CD4-positive, alpha-beta T cell treated with Interleukin-17A for 4 hours (primary cell): ENCODE results near the gene GALNT14.

Source experiments
- DNase-seq: peaks from one replicate; pipeline ENCODE4 v3.0.0-alpha.2; 2020; ENCODE audit warnings: mixed read lengths

GALNT14 gene

DNA sequence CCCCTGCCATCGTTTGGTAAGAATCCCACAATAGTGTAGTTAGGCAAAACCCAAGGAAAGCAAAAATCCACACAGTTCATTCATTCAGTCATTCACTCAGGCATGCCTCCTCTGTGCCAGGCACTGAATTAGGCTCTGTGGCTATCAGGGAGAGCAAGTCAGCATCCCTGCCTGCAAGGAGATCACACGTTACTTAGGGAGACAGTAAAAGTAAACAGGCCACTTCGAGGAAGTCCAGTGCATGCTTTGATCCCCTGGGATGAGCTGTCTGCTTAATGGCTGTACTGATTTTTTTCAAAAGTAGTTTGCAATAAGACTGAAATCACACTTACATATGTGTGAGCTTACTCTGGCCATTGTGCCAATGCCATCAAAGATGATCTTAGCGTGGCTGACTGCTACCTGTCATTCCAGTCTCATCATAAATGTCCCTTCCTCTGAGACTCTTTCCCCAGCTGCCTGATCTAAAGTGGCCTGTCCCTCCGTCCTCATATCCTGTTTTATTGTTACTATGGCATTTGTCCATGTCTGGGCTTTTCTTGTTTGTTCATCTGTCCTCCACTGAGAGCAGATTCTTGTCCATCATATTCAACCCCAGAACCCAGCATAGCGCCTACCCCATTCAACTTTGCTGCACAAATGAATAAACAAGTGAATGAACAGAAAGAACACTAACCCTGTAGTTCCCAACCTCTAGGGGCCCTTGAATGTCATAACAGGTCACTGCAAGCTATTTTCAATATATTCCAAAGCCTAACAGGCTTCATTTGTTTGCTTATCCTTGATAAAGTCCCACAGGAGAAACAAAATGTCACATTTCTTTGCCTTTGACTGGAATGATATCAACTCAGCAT is 84.1 kb downstream of the GALNT14 start:
- DNase-seq = no peak

DNA sequence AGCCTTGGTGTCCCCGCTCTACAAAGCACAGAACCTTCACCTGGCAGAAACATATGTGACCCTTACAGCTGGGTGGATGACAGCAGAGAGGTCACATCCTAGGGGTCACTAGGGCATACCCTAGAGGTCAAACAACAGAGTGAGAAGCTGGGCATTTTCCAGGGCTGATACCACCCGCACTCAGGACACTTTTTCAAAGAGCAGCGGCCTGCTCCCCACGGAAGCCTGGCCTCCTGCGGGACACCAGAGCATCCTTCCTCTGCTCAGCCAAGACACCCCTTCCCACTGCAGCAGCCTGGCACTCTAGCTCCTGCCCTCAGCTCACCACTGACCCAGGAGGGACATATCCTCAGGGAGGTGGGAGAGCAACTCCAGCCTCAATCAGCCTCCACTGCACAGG is 86.0 kb downstream of the GALNT14 start:
- no peak for DNase-seq

DNA sequence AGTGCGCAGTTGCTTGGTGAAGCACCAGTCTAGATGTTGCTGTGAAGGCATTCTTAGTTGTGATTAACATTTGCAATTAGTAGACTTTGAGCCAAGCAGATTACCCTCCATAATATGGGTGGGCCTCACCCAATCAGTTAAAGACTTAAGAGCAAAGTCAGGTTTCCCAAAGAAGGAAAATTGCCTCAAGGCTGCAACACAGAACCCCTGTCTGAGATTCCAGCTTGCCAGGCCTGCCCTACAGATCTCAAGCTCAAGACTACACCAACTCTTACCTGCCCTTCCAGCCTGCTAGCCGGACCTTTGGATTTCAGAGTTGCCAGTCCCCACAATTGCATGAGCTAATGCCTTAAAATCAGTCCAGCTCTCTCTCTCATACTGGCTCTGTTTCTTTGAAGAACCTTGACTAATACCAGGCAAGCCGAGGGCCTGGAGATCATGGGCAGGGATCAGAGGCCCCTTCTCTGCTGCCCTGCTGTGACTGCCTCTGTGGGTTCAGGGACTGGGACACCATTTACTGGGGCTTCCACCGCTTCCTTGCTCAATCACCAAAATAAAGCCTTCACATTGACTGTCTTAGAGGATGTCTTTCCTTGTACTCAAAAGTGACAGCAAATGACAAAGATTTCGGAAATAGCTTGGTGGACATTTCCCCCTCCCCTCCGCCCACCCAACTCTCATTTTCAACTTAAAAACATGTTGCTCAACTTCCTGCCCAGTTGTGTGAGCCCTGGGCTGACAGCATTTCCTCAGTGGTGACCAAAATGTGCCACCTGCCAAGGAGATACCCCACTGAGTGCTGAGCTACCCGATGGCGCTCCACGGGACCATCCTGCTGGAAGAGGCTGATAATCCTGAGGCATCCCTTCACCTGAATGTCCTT is 86.7 kb downstream of the GALNT14 start:
- no peak for DNase-seq

DNA sequence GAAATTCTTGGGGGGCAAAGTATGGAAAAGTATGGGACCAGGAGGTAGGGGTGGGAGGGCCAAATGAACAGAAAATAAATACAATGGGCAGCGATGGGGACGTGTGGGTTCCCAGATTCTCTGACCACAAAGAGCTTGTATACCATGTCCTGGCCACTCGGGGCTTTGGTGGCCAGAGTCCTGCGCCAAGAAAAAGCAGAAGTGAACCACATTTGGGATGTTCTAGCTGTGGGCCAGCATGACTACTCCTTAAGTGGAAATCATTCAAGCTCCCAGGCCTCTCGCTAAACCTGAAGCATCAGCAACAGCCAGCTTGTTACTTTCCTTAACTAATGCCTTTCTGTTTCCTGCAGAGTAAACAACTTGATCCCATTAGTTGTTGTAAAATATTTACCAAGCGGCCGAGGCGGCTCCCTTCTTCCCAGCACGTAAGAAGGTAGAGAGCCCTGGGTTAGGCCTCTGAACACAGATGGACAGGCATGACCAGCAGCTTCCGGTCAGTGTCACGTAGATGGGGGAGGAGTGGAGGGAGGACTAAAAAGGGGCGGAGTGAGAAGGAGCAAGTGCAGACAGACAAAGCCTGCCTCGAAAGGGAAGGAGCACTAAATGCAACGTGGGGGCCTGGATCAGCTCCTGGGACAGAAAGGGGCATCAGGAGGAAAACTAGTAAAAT is 88.2 kb downstream of the GALNT14 start:
- no peak for DNase-seq

DNA sequence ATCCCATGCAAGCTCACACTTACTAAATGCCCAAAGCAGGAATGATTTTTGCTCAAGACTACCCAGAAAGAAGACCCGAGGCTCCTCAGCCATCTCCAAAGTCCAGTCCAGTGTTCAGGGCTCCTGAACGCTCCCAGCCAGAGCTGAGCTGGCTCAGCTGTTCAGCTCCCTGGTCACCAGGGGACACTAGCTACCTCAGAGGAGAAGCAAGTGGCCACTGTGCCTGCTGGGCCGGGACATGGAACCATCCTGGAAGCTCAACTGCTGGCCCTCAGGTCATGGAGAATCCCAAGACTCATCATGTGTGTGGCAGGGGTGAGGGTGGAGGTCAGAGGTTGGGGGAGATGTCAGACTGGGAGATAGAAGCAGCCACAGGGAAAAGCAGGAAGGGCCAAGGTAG is 89.0 kb downstream of the GALNT14 start:
- no peak for DNase-seq

DNA sequence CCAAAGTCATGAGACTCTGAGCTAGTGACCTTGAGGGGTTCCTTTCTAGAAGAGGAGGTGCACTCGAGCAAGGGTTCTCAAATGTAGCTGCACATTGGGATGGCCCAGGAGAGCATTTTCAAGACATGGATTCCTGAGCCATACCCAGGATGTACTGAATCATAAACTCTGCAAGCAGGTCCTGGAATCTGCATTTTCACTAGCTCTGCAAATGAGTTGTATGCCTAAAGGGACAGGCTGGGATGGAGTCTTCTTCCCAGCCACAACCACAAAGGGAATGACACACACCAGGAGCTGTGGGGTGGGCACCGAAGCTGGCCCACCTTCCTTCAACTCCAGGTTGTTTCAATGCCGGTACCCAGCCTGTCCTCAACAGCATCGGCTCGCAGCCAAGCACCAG is 90.6 kb downstream of the GALNT14 start:
- no peak for DNase-seq

DNA sequence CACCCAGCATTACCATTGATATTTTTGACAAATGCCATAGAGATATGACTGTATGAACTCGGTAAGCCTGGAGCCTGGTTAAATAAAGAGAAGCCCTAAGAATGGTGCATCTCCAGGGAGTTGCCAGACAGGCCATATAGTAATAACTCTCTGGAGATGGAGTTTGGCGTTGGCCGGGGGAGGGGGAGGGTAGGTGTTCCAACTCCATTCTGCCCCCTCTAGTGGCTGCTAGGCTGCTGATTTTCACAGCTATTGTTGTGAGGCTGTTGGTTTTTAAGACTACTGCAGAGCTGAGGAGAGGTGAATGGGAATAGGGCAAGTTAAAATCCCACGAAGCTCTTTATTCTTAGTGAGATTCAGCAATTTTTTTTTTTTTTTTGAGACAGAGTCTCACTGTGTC is 99.9 kb downstream of the GALNT14 start:
- no peak for DNase-seq

DNA sequence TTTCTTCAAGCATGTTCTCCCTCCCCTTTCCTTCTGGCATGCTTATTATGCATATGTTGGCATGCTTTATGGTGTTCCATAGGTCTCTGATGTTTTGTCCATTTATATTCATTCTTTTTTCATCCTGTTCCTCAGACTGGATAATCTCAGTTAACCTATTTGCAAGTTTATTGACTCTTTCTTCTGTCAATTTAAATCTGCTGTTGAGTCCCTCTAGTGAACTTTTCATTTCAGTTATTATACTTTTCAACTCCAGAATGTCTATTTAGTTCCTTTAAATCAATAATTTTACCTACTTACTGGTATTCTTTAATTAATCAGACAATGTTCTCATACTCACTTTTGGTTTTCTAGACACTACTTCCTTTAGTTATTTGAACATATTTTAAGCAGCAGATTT is 101.2 kb downstream of the GALNT14 start:
- no peak for DNase-seq

DNA sequence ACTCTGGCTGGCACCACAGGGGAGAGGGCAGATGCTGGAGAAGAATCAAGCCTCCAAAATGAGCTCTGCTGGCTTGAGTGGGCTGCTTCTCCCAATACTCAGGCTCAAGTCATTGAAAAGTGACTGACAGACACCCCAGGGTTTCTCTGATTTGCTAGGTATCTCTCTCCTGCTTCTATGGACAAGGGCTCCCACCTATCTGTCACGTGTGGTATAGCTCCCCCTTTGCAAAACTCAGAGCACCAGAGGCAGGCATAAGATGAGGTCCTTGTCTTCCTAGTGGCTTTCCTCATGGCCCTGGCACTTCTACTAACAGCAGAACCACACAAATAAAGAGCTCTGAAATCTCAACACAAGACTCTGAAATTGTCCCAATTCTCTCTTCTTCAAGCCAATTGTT is 105.2 kb downstream of the GALNT14 start:
- no peak for DNase-seq

DNA sequence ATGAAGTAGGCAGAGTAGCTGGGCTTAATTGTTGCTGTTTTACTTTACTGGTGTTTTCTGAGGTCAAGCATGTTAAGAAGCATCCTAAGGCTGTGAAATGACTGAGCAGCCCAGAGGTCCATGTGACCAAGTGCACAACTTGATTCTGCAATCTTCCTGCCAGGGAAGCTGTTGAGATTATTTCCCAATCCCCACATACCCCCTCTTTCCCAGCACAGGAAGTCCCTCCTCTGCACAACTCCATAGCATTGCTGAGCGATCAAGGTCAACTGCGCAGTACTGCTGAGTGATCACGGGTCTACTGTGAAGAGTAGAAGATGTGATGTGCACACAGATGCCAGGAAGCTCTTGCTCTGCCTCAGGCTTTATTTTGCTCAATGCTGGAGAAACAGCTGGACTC is 105.8 kb downstream of the GALNT14 start:
- no peak for DNase-seq

DNA sequence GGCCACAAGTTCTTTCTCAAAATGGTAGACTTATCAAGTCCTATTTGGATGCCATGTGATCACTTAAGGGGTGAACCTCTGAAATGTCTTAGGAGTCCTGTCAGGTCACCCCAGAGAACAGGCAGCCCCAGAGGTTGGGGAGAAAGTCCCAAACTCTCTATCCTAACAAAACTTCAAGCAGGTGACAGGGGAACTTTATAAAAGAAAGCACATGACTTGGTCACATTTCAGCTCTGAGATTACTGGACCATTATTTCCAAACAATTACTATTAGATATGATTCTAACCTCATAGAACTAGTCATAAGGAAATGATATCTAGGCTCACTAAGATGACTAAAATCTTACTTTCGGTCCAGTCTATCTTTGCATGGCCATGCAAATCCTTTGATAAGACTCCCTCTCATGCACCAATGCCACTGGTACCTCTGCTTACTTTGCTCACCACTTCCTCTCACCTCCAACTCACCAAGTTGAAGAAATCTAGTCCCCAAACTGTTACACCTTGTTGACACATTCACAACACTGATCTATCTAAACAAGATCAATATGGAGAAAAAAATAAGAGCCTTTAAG is 107.0 kb downstream of the GALNT14 start:
- no peak for DNase-seq

DNA sequence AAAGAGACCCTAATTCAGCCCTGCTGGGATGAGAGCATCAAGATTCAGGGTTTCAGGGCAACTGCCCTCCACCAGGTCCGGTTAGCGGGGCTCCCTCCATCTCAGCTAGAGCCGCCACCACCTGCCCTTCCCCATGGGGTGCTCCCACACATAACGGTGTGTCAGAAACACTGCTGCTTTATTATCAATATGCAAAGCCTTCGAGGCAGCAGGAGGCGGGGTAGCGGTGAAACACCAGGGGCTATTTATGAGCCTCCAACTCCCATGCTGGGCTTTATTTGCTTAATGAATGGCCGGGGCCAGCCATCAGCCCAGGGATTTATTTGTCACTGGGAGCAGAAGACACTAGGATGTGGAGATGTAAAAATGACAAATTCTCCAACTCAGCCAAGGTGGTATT is 109.8 kb downstream of the GALNT14 start:
- no peak for DNase-seq

DNA sequence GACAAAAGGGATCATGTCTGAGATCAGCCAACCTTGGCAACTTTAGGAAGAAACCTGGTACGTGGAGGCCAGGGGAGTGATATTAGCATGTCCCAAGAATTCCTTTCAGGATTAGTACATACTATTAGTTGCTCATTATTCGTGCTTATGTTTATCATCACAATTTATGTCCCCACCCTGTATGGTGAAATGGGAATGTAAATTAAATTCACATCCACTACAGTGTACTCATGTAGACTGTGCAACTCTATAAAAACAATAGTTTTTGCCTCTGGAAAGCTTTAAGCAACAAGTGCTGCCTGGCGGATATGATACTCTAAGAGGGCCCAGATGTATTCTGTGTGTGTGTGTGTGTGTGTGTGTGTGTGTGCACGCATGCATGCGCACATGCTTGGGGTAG is 110.7 kb downstream of the GALNT14 start:
- no peak for DNase-seq

DNA sequence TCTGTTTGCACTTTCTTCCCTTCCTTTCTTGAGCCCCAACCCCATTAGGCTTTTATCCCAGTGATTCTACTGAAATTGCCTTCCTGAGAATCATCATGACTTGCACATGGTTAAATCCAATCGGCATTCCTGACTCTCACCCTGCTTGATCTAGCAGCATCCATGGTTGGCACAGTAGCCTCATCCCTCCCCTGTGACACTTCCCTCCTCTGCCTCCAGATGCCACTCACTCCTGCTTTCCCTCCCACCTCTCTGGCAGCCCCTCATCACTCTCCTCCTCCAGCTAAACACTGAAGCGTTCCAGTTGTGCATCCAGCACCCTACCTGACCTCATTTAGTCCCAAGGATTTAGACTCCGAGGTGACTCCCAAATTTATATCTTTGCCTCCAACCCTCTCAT is 114.7 kb downstream of the GALNT14 start:
- DNase-seq = no peak

DNA sequence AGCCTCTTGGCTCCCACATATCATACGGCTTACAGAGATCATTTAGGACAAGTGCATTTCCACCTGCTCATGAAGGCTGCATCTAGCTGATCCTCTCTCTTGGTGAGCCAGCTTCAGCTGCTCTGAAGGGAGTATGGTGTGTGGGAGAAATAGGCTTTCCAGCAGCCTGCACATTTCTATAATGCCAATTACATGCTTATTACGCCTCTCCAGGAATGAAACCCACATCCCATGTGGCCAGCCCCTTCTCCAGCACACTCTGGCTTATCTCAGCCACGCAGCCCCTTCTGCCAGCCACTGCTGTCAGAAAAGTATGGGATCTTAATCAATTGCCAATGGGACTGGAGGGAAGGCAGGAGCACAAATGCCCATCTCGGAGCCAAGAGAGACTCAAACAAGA is 117.5 kb downstream of the GALNT14 start:
- no peak for DNase-seq

DNA sequence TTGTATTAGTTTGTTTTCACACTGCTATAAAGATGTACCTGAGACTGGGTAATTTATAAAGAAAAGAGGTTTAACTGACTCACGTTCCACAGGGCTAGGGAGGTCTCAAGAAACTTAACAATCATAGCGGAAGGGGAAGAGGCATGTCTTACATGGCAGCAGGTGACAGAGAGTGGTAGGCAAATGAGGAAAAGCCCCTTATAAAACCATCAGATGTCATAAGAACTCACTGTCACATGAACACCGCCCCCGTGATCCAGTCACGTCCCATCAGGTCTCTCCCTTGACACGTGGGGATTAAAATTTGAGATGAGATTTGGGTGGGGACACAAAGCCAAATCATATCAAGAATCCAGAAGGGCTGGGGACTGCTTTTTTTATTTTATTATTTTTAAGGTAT is 120.0 kb downstream of the GALNT14 start:
- DNase-seq = no peak

DNA sequence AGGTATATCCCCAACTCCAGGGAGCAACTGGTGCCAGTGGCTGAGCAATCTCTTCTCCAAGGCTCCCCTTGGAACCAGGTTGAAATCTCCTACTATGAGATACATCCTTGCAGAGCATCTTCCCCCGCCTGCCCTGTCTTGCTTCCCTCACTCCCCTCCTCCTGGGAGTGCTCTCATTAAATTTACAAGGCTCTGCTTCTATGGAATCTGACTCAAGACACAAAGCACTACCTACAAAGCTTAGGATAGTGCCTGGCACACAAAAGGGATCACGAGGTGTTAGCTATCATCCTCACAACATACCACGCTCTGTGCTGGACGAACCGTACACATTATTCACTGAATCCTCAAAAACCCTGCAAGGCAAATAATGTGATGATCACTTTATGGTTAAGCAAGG is 121.6 kb downstream of the GALNT14 start:
- DNase-seq = no peak

DNA sequence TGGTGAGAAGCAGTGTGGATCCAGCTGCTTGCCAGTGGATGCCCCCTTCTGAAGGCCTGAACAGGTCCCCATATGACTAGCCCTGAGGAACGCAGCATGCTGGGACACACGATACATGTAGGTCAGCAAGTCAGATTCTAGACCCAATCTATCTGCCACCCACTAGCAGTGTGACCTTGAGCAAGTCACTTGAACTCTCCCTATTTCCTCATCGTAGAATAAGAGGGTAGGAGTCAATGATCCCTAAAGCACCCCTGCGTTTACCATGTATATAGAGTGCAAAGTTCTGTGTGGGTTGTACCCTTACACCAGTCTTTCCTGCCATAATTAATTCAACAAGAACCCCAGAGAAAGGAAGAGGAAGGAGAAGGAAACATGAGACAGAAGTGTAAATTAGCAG is 123.7 kb downstream of the GALNT14 start:
- DNase-seq = no peak

DNA sequence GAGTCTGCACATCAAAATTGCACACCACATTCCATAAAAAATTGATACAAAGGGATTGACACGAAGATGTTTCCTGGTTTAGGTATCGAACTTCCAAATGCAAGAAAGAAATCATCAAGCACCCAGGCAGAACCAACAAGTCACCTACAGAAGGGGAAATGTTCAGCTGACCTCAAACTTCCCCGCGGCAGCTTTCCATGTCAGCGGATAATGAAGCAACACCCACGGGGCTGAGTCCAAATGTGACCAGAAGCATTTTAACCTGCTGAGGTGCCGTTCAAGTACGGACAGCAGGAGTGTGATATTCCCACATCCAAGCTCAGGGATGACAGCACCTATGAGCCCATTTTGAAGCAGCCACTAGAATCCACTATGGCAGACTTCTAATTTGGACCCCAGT is 124.9 kb downstream of the GALNT14 start:
- no peak for DNase-seq

DNA sequence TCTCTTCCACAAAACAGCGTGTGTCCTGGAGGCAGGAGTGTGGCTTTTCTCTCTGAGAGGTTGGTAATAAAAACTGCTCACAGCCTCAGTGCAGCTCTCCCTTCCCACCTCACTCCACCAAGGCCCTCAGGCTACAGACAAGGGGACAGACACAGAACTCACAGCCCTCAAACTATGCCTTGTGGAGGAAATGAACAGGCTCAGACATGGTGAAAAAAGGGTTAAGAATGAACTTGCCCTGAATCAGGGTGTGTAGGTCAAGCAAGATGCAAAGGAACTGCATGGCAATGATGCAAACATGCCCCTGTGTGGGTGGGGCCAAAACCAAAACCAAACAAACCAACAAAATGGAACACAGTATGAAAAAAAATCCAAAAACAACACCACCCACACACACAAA is 125.8 kb downstream of the GALNT14 start:
- no peak for DNase-seq

DNA sequence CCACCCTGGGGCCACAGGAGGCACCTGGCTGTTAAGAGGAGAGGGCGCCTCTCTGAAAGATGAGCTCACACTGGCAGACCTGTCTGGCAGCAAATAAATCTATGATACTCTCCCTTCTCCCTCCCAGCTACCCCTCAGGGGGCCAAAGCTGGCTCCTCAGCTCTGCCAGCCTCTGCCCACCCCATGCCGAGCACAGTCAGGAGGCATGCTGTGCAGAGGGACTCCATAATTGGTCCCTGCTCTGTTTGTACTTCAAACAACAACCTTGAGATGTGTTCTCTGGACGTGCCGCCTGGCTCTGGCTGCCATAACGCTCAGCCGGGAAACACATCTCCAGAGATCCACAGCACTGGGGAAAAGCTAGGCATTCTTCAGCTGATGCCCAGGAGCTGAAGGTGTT is 126.7 kb downstream of the GALNT14 start:
- DNase-seq = no peak

DNA sequence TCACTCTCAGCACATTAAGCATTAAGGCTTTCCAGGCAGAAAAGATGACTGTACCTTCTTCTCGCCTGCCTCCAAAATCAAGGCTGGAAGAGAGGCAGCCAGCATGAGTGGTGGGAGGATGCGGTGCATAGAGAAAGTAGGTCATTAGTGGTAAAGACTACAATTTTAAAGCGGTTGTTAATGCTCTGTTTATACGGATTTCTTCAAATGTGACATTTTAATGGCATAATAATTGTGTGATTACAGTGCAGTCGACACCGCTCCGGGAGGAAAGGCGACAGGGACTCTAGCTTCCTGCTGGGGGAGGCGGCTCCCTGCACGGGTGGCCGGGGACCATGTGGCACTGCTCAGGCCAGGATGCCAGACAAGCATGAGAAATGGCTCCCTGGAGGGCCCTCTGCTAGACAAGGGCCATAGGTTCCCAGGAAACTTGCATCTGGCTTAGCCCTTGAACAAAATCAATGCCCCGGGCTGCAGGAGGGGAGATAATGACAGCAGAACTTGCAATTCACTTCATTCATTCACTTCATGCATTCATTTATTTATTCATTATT is 129.6 kb downstream of the GALNT14 start:
- no peak for DNase-seq

DNA sequence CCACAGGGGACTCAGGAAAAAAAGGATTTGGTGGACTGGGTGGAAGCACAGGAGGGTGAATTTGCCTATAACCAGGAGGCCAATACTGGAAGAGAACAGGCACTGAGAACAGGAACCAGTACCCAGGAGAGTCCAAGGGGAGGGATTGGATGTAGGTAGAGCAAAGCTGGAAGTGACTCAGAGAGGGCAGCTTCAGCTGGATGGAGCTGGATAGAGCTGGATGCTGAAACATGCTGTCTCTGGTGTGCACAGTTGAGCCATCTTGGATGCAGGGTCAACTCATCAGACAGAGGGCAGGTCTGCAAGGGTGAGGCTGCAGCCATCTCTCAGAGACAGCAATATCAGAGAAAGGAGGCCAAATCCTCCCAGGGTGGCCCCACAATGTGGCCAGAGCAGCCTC is 134.0 kb downstream of the GALNT14 start:
- DNase-seq = no peak
